Measurements from ENCODE around the gene BPIFA2. TPM values are rescaled to one million over a fixed set of nuclear protein-coding genes. Genes with fewer than 3 reads are reported as not detected.

Gene BPIFA2
- total RNA-seq, 1 experiment from 2014 or later: not detected

GRCh38 chr20:33177866-33178265 lies 9.9 kb downstream of the BPIFA2 start (continued):
- TF ChIP-seq ATF3 (IDR thresholded peaks at IDR 0.05): no peak

- Histone ChIP-seq H2AFZ (ENCODE audit: low read depth, low read length, poor library complexity, severe bottlenecking) (no peak overlapping the region), H3K9ac (ENCODE audit: low read length) (no peak overlapping the region), H4K20me1 (ENCODE audit: insufficient read depth) (no peaks in the 10 kb centered on the region), H3K4me1 (ENCODE audit: control insufficient read depth in 1 of 2, insufficient read depth in 2 of 2, low read length in 2 of 2) (peaks cover 14 to 17% of the 10 kb centered on the region in 2 experiments; a peak in 3 of 4 replicates), H3K27ac (ENCODE audit: low read depth, low read length) (no peak overlapping the region), H3K9me3 (ENCODE audit: control insufficient read depth in 1 of 2, insufficient read depth in 1 of 2, low read depth in 1 of 2, low read length in 2 of 2) (no peaks in the 10 kb centered on the region), H3K27me3 (ENCODE audit: insufficient read depth, low read length) (no peaks in the 10 kb centered on the region), H3K79me2 (ENCODE audit: insufficient read depth, low read length) (no peaks in the 10 kb centered on the region), H3K9me2 (ENCODE audit: insufficient read depth) (no peaks in the 10 kb centered on the region), H3K4me2 (ENCODE audit: low read length) (peak overlapping the region; percentile 43), H3K4me3 (replicated peaks in 1 of 2; ENCODE audit: low read depth in 1 of 2, low read length in 2 of 2) (peak overlapping the region in 1 of 2 experiments; percentile 8; a peak in 1 of 4 replicates), H3K36me3 (ENCODE audit: control insufficient read depth in 1 of 2, insufficient read depth in 2 of 2, low read length in 2 of 2) (no peaks in the 10 kb centered on the region)
- ChIA-PET POLR2A (no interaction called here), CTCF (no interaction called here), RAD21 (ENCODE audit: low non-redundant PET in 1 of 2, low total read pairs in 2 of 2, uncharacterized antibody in 2 of 2, unreplicated experiment in 2 of 2) (no interaction called here)
- DNase-seq (ENCODE audit: low read depth, low spot score) (no peak), ATAC-seq (peak; percentile 78)
- no peak for TF ChIP-seq SRF (IDR thresholded peaks at IDR 0.05; ENCODE audit: low read depth)
- TF ChIP-seq ZFX (IDR thresholded peaks at IDR 0.05): no peak
- no peak for TF ChIP-seq MAX (IDR thresholded peaks at IDR 0.05)
- no peak for TF ChIP-seq FOSL1 (IDR thresholded peaks at IDR 0.05; ENCODE audit: low read depth)
- TF ChIP-seq JUND (IDR thresholded peaks at IDR 0.05): no peak
- no peak for TF ChIP-seq SIN3A (IDR thresholded peaks at IDR 0.05; ENCODE audit: low read depth)
- no peak for TF ChIP-seq EZH2 (IDR thresholded peaks at IDR 0.05)
- no peak for TF ChIP-seq ATF3 (IDR thresholded peaks at IDR 0.05)
- TF ChIP-seq ELF1 (IDR thresholded peaks at IDR 0.05; ENCODE audit: borderline replicate concordance, low read depth): no peak
- no peak for TF ChIP-seq TCF7L2 (IDR thresholded peaks at IDR 0.05; ENCODE audit: borderline replicate concordance, extremely low read depth, insufficient read depth, insufficient read length)
- no peak for TF ChIP-seq ZNF274 (IDR thresholded peaks at IDR 0.05; ENCODE audit: low read depth, low read length)
- no peak for TF ChIP-seq EZH2phosphoT487 (IDR thresholded peaks at IDR 0.05; ENCODE audit: borderline replicate concordance)
- no peak for TF ChIP-seq POLR2A (IDR thresholded peaks at IDR 0.05; ENCODE audit: borderline replicate concordance, extremely low read depth, insufficient read depth, insufficient read length)
- TF ChIP-seq YY1 (IDR thresholded peaks at IDR 0.05; ENCODE audit: extremely low read depth, insufficient replicate concordance, low read depth, low read length): no peak
- intact Hi-C loops (cut with micrococcal nuclease): no loop called here
- no TSS peak for BruUV-seq (replicated peaks)
Observed at GRCh38 chr20:33178726-33179125, 10.8 kb downstream of the BPIFA2 start.
